Right atrium auricular region (tissue), 2 donors: ENCODE results near the gene CAMTA1. TPM values are rescaled to one million over a fixed set of nuclear protein-coding genes. Genes with fewer than 3 reads are reported as not detected.

Source experiments
- DNase-seq: peaks from one replicate; pipeline ENCODE4 v3.0.0-alpha.2; 2019; ENCODE audit warnings: low spot score
- H3K27ac ChIP-seq, 2 donors: fragments of 200-600 bp; sonication (generic); 1 replicate in 1 of 2; 2 replicates in 1 of 2; pipeline ENCODE4 v1.5.1; 2016 to 2019
- H3K27me3 ChIP-seq, 2 donors: fragments of 200-600 bp; sonication (generic); one replicate each; pipeline versions ENCODE4 v1.5.1 to v1.6.0; 2017 to 2019
- H3K36me3 ChIP-seq: fragments of 200-600 bp; sonication (generic); one replicate; pipeline ENCODE4 v1.5.1; 2016
- H3K4me1 ChIP-seq, 2 donors: fragments of 200-600 bp; sonication (generic); one replicate each; pipeline versions ENCODE4 v1.5.1 to v1.6.0; 2017 to 2019
- H3K4me3 ChIP-seq, 2 donors: fragments of 200-600 bp; sonication (generic); 1 replicate in 1 of 2; 2 replicates in 1 of 2; pipeline ENCODE4 v1.5.1; 2017 to 2019; ENCODE audit warnings: mild to moderate bottlenecking in 1 of 2, moderate library complexity in 1 of 2
- H3K9me3 ChIP-seq, 2 donors: fragments of 200-600 bp; sonication (generic); one replicate each; pipeline ENCODE4 v1.5.1; 2019
- total RNA-seq, 2 donors: library from RNA; depleted of rRNA; stranded (reverse); fragments of >200 nt; gene quantifications; one replicate each; pipeline ENCODE4 v1.1.0, GENCODE V29; 2016
- TF ChIP-seq, protein P1 (sequence below), 2 donors: fragments of 200-600 bp; sonication (generic); IDR thresholded peaks; one replicate each; pipeline ENCODE4 v1.5.1; 2019; ENCODE audit warnings: antibody characterized with exemption in 2 of 2

The CAMTA1 gene
- total RNA-seq, 2 donors from 2014 or later = 132 to 190 TPM

GRCh38 chr1:6942990-6943389 is 157.7 kb downstream of the CAMTA1 start:
- DNase-seq = no peak
- no peaks in the 10 kb centered on the region for H3K9me3 ChIP-seq
- H3K4me1 ChIP-seq = no peaks in the 10 kb centered on the region
- H3K4me3 ChIP-seq = no peak overlapping the region
- H3K36me3 ChIP-seq = no peaks in the 10 kb centered on the region
- H3K27me3 ChIP-seq = no peaks in the 10 kb centered on the region
- H3K27ac ChIP-seq = no peak overlapping the region
- TF ChIP-seq, protein P1, sequence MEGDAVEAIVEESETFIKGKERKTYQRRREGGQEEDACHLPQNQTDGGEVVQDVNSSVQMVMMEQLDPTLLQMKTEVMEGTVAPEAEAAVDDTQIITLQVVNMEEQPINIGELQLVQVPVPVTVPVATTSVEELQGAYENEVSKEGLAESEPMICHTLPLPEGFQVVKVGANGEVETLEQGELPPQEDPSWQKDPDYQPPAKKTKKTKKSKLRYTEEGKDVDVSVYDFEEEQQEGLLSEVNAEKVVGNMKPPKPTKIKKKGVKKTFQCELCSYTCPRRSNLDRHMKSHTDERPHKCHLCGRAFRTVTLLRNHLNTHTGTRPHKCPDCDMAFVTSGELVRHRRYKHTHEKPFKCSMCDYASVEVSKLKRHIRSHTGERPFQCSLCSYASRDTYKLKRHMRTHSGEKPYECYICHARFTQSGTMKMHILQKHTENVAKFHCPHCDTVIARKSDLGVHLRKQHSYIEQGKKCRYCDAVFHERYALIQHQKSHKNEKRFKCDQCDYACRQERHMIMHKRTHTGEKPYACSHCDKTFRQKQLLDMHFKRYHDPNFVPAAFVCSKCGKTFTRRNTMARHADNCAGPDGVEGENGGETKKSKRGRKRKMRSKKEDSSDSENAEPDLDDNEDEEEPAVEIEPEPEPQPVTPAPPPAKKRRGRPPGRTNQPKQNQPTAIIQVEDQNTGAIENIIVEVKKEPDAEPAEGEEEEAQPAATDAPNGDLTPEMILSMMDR (IDR thresholded peaks at IDR 0.05) = no peak

GRCh38 chr1:6944434-6944833 is 159.2 kb downstream of the CAMTA1 start:
- DNase-seq = no peak
- Histone ChIP-seq H3K4me3 (no peak overlapping the region), H3K27ac (no peak overlapping the region), H3K27me3 (no peaks in the 10 kb centered on the region), H3K36me3 (no peaks in the 10 kb centered on the region), H3K4me1 (no peaks in the 10 kb centered on the region), H3K9me3 (no peaks in the 10 kb centered on the region)
- TF ChIP-seq, protein P1 (IDR thresholded peaks at IDR 0.05) = no peak

- Histone ChIP-seq H3K4me3 (no peak overlapping the region), H3K27ac (no peak overlapping the region), H3K36me3 (no peaks in the 10 kb centered on the region), H3K27me3 (no peaks in the 10 kb centered on the region), H3K9me3 (no peaks in the 10 kb centered on the region), H3K4me1 (no peaks in the 10 kb centered on the region)
- DNase-seq = no peak
- TF ChIP-seq, protein P1 (IDR thresholded peaks at IDR 0.05) = no peak
These were observed 162.7 kb downstream of the CAMTA1 start for GRCh38 chr1:6947952-6948351.

GRCh38 chr1:6948416-6948815 is 163.2 kb downstream of the CAMTA1 start:
- H3K4me3 ChIP-seq = no peak overlapping the region

GRCh38 chr1:6948861-6949260 is 163.6 kb downstream of the CAMTA1 start:
- Histone ChIP-seq H3K9me3 (no peaks in the 10 kb centered on the region), H3K4me3 (no peak overlapping the region), H3K36me3 (no peaks in the 10 kb centered on the region), H3K27me3 (no peaks in the 10 kb centered on the region), H3K27ac (no peak overlapping the region), H3K4me1 (no peaks in the 10 kb centered on the region)
- TF ChIP-seq, protein P1 (IDR thresholded peaks at IDR 0.05) = no peak
- DNase-seq = no peak

More at GRCh38 chr1:6948416-6948815, 163.2 kb downstream of the CAMTA1 start:
- Histone ChIP-seq H3K4me1 (no peaks in the 10 kb centered on the region), H3K9me3 (no peaks in the 10 kb centered on the region), H3K27me3 (no peaks in the 10 kb centered on the region), H3K27ac (no peak overlapping the region), H3K36me3 (no peaks in the 10 kb centered on the region)
- TF ChIP-seq, protein P1 (IDR thresholded peaks at IDR 0.05) = no peak
- DNase-seq = no peak

GRCh38 chr1:6950001-6950765 is 164.9 kb downstream of the CAMTA1 start:
- Histone ChIP-seq H3K27ac (no peak overlapping the region), H3K36me3 (no peaks in the 10 kb centered on the region), H3K4me3 (no peak overlapping the region), H3K4me1 (no peaks in the 10 kb centered on the region), H3K9me3 (no peaks in the 10 kb centered on the region), H3K27me3 (no peaks in the 10 kb centered on the region)
- DNase-seq = no peak
- TF ChIP-seq, protein P1 (IDR thresholded peaks at IDR 0.05) = no peak
